GM18868 (cell line): Measurements from ENCODE around the gene LRRC27.
A peak's percentile ranks its signal among the peaks of the same experiment; 100 is the strongest.

Experiments
- ATAC-seq: cut with Tn5 transposase; IDR thresholded peaks from one replicate; pipeline ENCODE4 v1.9.1; 2021; ENCODE audit warnings: mild to moderate bottlenecking, moderate library complexity; ENCODE audit not compliant: unreplicated experiment

Gene LRRC27

DNA sequence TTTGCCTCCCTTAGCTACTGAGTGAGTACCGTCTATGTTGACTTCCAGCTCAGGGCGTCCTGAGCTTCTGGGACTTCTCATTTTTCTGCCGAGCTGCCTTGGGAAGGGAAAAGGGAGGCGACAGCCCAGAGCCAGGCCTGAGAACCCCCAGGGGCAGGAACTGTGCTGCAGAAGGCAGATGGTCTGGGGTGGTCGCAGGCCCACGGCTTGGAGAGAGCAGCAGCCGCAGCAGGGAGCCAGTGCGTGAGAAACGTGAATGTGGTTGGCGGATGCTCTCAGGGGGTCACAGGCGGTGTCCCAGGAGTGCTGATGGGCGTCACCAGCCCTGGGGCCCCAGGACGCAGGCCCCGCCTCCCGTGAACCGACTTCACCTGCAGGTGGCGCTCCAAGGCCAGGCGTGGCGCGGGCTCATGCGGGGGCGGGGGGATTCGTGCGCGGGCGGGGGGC, 55.8 kb downstream of the LRRC27 start:
- ATAC-seq: peak; percentile 80

DNA sequence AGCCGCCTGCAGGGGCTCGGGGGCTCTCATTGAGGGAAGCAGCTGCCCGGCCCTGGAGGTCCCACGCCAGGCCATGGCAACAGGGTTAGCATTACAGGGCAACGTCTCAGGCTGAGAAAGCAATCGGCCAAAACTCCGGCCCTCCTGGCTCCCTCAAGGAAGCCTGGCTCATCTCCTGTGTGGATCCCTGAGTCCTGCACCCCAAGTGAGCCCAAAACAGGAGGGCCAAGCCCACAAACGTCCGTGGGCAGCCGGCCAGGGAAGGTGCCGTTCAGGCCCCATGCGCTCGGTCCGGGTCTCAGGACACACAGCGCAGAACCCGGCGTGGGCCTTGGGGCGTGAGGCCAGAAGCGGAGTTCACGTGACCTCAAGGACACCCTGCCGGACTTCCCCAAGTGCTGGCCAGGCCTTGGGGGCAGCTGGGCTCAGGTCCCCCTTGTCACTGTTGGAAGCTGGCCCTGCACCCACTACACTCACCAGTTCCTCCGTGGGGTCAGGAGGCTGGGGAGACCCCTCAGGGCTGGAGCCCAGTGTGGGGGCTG, 57.0 kb downstream of the LRRC27 start:
- ATAC-seq: no peak

DNA sequence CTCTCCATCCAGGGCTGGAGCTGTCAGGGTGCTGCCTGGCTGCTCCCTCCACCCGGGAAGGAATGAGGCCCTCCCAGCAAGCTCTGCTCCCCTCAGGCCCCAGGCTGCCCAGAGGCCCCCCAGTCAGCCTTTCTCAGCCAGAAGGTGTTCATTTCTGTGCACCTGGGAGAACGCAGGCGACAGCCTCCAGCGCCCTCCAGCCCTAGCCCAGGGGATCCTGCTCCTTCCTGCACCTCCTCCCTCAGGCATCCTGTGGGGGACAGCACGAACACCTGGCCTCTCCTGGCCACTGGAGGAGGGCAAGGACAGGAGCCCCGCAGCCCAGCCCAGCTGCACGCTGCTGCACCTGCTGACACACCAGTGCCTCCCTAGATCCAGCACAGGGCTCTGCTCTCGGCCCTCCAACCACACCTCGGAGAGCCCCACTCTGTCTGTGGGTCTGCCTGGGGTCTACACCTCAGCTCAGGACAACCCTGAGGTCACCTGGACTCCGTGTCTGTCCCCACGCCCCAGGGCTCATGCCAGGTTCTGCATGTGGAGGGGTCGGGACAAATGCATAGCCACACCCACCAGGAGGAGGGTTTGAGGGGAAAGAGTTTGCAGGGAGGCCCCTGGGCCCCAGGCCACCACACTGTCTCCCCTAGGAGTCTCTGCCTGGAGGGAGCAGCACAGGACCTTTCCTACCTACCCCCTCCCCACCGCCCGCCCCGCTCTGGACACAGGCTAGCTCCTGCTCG, 57.6 kb downstream of the LRRC27 start:
- no peak for ATAC-seq

DNA sequence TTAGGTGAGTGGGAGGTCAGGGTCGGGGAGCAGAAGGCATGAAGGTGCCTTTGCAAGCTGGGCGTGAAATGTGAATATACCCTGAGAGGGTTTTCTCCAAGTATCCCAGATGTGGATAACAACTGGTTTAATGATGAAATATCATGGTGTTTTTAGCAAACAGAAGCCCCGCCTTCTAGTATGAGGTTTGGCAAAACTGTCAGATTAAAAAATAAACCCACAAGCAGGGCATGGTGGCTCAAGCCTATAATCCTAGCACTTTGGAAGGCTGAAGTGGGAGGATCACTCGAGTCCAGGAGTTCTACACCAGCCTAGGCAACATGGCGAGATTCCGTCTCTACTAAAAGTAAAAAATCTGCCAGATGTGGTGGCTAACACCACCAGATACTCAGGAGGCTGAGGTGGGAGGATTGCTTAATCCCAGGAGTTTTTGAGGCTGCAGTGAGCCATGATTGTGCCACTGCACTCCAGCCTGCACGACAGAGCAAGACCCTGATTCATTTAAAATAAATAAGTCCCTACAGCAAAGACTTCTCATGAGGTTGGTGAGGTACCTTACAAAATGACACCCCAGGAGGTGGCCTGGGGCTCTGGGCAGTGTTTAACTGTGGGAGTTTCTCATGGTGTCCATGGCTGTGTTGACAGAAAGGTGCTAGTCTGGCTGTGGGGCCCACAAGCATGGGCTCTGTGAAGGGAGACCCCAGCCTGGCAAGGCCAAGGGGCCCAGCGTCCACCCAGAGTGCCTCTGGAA, 58.4 kb downstream of the LRRC27 start:
- ATAC-seq: no peak

DNA sequence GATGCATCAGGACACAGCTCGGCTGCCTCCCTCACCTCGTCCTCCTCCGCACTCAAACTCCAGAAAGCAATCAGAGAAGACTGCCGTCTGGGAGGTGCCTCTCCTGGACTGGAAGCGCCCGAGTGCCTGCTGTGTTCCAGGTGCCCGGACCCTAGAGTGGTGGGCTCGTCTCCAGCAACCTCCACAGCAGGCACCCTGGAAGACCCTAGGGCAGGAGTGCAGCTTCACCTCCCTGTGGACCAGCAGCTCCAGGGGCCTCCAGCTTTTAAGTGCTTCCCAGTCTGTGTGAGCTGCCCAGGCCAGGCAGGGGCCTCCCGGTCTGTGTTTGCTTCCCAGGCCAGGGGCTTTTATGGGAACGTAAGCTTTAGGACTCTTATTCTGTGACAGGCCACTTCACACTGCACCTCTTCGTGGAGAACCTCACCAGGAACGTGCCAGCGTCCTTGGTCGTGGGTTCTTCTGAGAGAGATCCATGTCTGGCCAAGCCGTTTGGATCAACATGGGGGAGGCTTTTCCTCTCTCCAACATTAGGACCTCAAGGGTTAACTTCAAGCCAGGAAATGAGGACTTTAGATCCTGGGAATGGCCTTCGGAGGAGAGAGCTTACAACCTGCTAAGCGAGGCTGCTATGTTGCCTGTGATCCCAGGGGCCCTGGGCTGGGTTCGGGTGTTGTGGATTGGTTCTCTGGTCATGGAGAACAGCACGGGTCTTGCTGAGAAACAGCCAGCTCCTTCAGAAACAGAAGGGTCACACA, 59.1 kb downstream of the LRRC27 start:
- no peak for ATAC-seq

DNA sequence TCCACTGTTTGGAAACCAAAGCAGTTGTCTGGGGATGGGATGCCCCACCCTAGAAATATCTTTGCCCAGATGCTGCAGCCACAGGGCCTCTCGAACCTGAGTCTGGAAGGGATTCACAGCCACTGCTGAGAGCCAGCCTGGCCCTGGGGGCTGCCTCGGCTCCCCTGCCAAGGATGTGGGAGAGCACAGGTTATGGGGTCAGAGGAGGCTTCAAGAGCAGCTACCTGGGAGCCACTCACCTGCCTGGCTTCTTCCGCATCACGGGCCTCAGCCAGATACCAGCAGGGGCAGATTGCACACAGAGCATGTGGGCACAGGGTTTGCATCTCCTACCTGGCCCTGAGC, 59.7 kb downstream of the LRRC27 start:
- no peak for ATAC-seq

DNA sequence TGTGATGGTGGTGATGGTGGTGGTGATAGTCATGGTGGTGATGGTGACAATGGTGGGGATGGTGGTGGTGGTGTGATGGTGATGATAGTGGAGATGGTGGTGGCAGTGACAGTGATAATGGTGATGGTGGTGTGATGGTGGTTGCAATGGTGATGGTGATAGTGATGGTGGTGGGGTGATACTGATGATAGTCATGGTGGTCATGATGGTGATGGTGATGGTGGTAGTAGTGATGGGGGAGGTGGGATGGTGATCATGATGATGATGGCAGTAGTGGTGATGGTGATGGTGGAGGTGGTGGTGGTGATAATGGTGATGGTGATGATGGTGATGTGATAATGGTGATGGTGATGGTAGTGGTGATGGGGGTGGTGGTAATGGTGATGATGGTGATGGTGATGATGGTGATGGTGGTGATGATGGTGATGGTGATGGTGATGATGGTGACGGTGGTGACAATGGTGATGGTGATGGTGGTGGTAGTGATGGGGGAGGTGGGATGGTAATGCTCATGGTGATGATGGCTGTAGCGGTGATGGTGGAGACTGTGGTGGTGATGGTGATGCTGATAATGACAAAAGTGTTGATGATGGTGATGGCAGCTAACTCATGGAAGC, 60.3 kb downstream of the LRRC27 start:
- no peak for ATAC-seq

DNA sequence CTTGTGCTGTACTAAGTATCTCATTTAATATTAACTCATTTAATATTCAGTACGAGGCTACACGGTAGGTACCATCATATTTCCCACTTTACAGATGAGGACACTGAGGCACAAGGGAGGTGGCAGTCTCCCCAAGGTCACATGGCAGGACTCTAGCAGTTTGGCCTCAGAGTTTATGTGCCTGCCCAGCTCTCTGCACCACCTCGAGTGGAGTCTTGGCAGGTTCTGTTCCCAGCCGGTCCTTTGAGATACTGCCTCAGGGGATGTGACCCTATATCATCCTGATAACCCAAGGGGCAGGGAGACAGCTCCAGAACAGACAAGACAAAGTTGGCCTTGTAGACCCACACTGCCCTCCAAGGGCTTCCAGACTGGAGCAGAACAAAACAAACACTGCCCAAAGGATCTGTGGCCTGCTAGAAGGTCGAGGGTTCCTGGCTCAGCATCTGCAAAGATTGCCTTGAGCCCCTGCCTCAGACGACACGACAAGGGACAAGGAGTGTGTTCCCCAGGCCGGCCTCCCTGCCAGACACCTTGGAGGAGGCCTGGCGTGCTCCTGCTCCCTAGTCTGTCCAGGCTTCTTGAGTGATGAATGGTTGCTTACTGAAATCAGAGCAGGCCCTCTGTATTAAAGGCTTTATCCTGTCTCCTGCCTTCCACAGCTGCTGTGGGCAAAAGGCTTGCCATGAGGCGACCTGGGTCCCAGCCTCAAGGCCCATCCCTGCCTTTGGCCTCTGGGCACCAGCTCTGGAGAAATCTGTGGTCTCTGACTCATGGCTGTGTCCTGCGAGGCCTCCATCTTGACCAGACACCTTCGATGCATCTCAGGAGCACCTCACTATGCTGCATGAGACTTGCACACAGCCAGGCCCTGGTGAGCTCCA, 61.1 kb downstream of the LRRC27 start:
- ATAC-seq: no peak

DNA sequence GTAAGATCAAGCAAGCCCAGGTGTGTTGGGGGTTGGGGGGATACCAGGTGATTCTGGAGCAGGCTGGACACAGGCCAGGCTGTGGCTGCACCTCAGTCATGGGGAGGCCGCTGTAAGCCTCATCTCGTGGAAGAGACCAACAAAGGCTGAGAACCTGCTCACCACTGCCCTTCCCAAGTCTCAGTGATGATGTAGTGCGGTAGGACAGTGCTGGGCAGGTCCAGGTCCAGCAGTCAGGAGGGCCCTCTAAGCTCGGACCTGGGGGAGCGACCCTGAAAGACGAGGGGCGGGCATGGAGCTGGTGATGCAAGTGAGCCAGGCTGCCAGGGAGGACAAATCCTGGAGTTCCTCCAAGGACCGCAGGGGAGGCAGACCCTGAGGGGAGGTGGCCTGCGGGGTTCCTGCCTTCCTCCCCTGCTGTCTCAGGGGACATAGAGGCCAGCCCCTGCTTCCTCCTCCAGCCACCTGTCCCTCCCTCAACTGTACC, 61.7 kb downstream of the LRRC27 start:
- ATAC-seq: no peak

DNA sequence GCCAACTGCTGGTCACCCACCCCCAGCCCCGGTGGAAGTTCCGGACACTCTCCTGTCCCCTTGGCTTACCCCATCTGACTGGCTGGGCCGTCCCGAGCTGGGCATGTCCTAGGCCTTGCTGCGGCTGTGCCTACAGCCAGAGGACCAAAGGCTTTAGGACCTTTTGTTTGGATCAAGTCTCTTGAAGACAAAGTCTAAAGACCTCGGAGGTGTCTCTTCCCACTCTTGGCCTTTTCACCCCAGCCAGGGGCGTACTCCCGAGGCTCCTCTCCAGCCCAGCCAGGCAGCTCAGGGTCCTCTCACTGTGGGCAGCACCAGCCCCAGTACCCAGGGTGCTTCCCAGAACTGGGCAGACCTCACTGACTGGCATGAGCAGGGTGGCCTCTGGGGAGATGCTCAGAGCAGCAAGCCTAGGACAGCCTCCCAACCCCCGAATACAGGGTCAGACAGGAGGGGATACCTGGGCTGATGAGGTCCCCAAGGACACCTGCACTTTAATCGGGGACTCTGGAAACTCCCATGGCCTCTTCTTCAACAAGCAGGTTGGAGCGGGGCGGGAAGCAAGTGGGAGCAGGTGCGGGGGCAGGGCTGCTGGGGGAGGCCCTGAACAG, 62.3 kb downstream of the LRRC27 start:
- ATAC-seq: no peak

DNA sequence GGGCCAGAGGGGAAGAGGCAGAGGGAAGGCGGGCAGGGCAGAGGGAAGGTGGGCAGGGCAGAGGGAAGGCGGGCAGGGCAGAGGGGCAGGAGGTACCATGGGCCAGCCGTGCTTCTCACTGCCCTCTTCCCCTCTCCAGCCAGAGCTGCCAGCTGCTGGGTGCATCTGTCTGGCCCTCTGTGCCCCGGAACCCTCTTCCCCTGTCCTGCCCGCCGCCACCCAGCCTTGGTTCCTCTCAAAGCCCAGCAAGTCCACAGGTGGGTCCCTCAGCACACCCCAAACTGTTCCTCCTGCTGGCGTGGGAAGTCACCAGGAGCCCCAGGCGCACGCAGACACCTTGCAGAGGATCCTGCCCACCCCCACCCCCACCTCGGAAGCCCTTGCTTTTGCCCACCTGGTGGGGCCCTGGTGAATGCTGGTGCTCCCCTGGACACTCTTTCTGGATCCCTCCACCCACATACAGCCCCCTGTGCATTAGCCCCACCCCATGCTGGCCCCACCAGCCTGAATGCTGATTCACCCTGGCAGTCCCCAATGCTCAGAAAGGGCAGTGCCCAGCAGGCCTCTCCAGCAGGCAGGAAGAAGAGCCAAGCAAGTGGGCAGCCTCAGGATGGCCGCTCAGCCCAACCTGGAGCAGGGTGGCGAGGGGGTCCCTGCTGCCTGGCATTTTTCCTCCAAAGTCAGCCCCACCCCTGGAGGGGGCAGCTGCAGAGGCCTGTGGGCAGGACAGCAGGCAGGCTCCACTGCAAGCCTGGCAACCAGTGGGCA, 63.1 kb downstream of the LRRC27 start:
- no peak for ATAC-seq

DNA sequence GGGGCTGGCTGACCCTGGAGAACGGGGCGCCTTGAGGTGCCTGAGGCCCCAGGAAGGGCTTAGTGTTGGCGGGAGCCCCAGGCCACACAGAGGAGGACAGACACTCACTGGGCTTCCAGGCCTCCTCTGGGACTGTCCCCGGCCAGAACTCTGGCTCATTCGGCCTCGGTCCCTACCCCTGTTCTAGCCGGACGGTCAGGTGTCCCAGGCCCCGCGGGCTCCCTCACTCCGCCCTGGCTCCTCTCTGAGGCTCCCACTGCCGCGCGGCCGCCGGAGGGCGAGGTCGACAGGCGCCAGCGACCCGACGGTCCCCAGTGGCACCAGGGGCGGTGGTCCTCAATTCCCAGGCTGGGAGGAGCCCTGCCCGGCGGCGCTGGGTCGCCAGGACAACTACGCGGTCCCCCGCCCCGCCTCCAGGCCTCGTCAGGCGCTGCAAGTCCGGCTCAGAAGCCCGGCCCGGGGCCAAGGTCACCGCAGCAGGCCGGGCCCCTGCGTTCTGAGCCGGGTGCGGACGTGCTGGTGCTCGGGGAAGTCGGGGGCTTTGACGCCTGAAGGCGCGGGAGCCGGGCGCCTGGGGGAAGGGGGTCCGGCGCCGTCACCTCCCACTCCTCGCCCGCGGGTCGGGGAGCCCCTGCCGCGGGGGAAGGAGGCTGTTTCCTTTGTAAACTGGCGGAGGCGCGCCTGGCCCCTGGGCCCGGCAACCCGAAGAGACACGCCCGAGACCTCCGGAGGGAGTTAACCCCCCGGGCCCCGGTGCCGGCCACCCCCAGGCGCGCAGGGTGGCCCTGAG, 63.9 kb downstream of the LRRC27 start:
- ATAC-seq: peak; percentile 9

DNA sequence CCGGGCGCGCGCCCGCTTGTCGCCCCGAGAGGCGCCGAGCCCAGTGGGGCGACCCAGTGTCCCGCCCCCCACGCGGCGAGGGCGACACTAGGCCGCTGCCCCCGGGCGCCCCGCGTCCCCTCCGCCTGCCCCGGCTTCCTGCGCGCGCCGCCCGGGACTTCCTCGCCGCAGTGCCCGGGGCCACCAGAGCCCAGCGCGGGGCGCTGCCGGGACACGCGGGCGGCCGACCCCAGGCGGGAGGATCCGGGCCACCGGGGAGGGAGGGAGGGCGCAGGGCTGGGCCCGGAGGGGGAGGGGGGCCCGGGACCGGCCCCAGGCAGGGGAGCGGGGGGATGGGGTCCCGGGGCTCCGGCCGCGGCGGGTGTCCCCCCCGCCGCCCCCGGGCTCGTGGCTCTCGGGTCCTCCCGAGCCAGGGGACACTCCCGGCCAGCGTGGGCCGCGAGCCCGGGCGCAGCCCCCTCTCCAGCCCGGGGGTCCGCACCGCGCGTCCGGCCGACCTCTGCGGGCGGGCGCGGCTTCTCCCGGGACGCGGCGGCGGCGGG, 64.6 kb downstream of the LRRC27 start:
- peak; percentile 56 for ATAC-seq

DNA sequence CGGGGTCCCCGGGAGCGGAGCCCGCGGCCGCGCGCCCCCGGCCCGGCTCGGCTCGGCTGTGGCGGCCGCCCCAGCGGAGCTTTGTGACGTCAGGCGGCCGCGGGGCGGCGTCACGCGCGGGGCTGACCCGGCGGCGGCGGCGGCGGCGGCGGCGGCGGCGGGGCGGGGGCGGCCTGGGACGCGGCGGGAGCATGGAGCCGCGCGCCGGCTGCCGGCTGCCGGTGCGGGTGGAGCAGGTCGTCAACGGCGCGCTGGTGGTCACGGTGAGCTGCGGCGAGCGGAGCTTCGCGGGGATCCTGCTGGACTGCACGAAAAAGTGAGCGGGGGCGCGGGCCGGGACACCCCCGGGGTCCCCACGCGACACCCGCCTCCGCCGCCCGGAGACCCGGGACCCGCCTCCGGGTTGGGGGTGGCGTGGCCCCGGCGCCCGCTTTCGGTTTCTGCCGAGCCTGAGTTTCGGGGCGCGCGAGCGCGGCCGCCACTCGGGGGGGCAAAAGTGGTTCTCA, 65.1 kb downstream of the LRRC27 start, which contains the start of gene PWWP2B:
Gene PWWP2B (plus strand): TSS at position 165 of the 506 bp plus-strand sequence. CDS start 27 bp downstream, at position 192.
- ATAC-seq: peak; percentile 44

DNA sequence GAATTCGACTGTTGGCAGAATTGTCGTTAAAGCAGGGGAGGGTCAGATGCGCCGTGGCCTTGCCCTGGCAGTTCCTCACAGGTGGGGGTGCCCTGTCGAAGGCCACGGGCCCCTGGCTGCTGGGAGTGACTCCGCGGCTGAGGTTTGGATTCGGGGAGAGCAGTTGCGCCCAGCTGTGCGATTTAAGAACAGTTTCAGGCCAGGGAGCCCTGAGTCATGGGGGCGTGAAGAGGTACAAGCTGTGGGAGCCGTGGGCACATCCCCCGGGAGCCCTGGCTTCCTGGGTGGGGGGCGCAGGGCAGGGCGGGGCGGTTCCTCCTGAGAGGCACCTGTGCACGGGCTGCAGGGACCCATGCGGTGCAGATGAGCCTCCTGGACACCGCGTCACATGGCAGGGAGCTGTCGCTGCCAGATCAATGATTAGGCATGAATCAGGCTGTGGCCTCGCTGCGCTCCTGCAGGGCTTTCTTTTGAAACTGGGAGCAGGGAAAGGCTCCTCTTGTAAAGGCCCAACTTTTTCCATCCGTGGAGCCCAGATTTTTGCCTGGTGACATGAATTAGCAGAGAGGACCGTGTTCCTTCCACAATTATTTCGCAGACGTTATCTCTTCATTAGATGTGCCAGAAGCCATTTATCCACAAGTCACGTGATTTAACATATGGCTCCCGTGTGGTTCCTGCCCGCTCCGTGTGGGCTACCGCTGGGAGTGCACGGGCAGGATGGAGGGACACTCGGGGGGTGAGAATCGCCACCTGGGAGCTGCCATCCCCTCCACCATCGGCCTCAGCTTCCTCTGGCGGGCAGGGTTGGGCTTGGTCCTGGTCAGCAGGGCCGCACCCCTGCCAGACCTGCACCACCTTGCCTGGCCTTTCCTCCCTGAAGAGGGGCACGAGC, 65.9 kb downstream of the LRRC27 start:
- ATAC-seq: peak; percentile 18

DNA sequence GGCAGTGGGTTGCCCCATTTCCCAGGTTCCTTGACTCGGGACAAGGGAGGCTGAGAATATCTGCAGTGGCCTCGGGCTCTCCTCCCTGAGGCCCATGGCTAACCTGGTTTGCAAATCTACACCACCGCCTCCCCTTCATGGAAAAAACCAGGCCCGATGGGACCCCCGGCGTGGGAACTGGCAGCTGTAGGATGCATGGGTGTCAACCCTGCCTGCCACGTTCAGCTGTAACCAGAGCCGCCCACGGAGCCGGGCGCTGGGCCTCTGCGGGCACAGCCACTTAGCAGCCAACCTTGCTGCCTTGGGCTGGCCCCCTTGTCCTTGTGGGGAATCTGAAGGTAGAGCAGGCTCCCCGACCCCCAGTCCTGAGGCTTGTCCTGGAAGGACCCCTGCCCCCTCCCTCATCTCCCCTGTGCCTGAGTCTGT, 66.6 kb downstream of the LRRC27 start:
- no peak for ATAC-seq
